H1 (cell line): Measurements from ENCODE around the gene GJE1. TPM values are rescaled to one million over a fixed set of nuclear protein-coding genes. Genes with fewer than 3 reads are reported as not detected.

ENCODE experiments used
- CTCF ChIA-PET: fragments of 300-600 bp; sonication (Branson Sonifier 250); formaldehyde crosslinking; loops from one replicate; lab custom pipeline; 2021; ENCODE audit not compliant: partially characterized antibody; lab: Charles Lee
- POLR2A ChIA-PET: fragments of 300-600 bp; sonication (Branson Sonifier 250); formaldehyde crosslinking; loops from one replicate; lab custom pipeline; 2021; ENCODE audit warnings: inconsistent platforms; ENCODE audit not compliant: partially characterized antibody; lab: Charles Lee
- DNase-seq, 2 experiments: peaks; one replicate each; pipeline versions ENCODE4 v3.0.0 to v3.0.0-alpha.2; 2010 to 2022; ENCODE audit warnings: low spot score in 2 of 2, low read depth in 1 of 2, mixed read lengths in 1 of 2
- FAIRE-seq: peaks from 2 replicates; lab custom pipeline; 2011; peaks lifted over from hg19 to GRCh38; lab: Jason Lieb, UNC
- H2AFZ ChIP-seq: 2 replicates; pipeline ENCODE4 v1.8.1; 2012; ENCODE audit warnings: low read length, inconsistent platforms
- H2AK5ac ChIP-seq: 2 replicates; pipeline ENCODE4 v1.6.1; 2013; ENCODE audit warnings: low read depth, low read length
- H2BK120ac ChIP-seq: replicated peaks from 2 replicates; pipeline ENCODE3; 2013; ENCODE audit warnings: low read depth, low read length, inconsistent platforms
- H2BK12ac ChIP-seq: 2 replicates; pipeline ENCODE4 v1.6.1; 2013; ENCODE audit warnings: low read depth, low read length
- H2BK15ac ChIP-seq: 2 replicates; pipeline ENCODE4 v1.6.1; 2013; ENCODE audit warnings: low read length
- H2BK20ac ChIP-seq: 2 replicates; pipeline ENCODE4 v1.6.1; 2013; ENCODE audit warnings: low read length
- H2BK5ac ChIP-seq: 2 replicates; pipeline ENCODE4 v1.6.1; 2013; ENCODE audit warnings: low read depth, low read length
- H3K14ac ChIP-seq: 2 replicates; pipeline ENCODE4 v1.6.1; 2013; ENCODE audit warnings: inconsistent platforms; ENCODE audit not compliant: insufficient read length
- H3K18ac ChIP-seq: 2 replicates; pipeline ENCODE4 v1.6.1; 2013; ENCODE audit warnings: low read length; ENCODE audit errors: extremely low read depth
- H3K23ac ChIP-seq: 2 replicates; pipeline ENCODE4 v1.6.1; 2013; ENCODE audit warnings: inconsistent platforms; ENCODE audit not compliant: insufficient read length
- H3K23me2 ChIP-seq: 2 replicates; pipeline ENCODE4 v1.6.1; 2013; ENCODE audit warnings: low read depth, low read length
- H3K27ac ChIP-seq: 2 replicates; pipeline ENCODE4 v1.6.1; 2011; ENCODE audit warnings: low read depth, low read length, inconsistent platforms
- H3K27me3 ChIP-seq, 4 experiments: replicated peaks in 1 of 4; 1 replicate in 1 of 4; 2 replicates in 3 of 4; pipeline versions ENCODE4 v1.6.1 to v1.8.1; 2011 to 2013; ENCODE audit warnings: low read length in 3 of 4, mild to moderate bottlenecking in 3 of 4, inconsistent platforms in 2 of 4, mixed read lengths in 2 of 4, moderate library complexity in 1 of 4; ENCODE audit not compliant: control insufficient read depth in 3 of 4, insufficient read depth in 3 of 4; ENCODE audit errors: extremely low read depth in 1 of 4
- H3K36me3 ChIP-seq, 4 experiments: 2 replicates each; pipeline versions ENCODE4 v1.6.1 to v1.8.1; 2011 to 2013; ENCODE audit warnings: mild to moderate bottlenecking in 4 of 4, low read length in 3 of 4, moderate library complexity in 2 of 4, control low read depth in 1 of 4, inconsistent platforms in 1 of 4; ENCODE audit not compliant: insufficient read depth in 4 of 4, control insufficient read depth in 2 of 4
- H3K4ac ChIP-seq: replicated peaks from 2 replicates; pipeline ENCODE3; 2013; ENCODE audit warnings: low read length, low read depth, mixed read lengths, inconsistent platforms; ENCODE audit not compliant: insufficient read length
- H3K4me1 ChIP-seq, 4 experiments: replicated peaks in 1 of 4; 1 replicate in 1 of 4; 2 replicates in 3 of 4; pipeline versions ENCODE4 v1.6.1 to v1.8.1; 2011 to 2013; ENCODE audit warnings: low read length in 3 of 4, inconsistent platforms in 2 of 4, mixed read lengths in 1 of 4; ENCODE audit not compliant: insufficient read depth in 4 of 4, control insufficient read depth in 3 of 4
- H3K4me2 ChIP-seq, 2 experiments: 2 replicates each; pipeline versions ENCODE4 v1.6.1 to v1.8.1; 2011 to 2013; ENCODE audit warnings: low read depth in 2 of 2, low read length in 2 of 2, control low read depth in 1 of 2, inconsistent platforms in 1 of 2, mild to moderate bottlenecking in 1 of 2; ENCODE audit not compliant: insufficient read depth in 1 of 2
- H3K4me3 ChIP-seq, 4 experiments: fragments of 200-600, 300-600 bp in 1 of 4; sonication (generic), shearing (Covaris generic), sonication (Bioruptor Twin) in 1 of 4; 2 replicates each; pipeline versions ENCODE4 v1.5.1 to v1.8.1; 2011 to 2016; ENCODE audit warnings: low read length in 4 of 4, low read depth in 3 of 4, control low read depth in 2 of 4, inconsistent platforms in 2 of 4, mild to moderate bottlenecking in 2 of 4, mixed read lengths in 1 of 4, moderate library complexity in 1 of 4; ENCODE audit not compliant: insufficient read depth in 2 of 4; ENCODE audit errors: extremely low read depth in 1 of 4
- H3K56ac ChIP-seq: replicated peaks from 2 replicates; pipeline ENCODE3; 2013; ENCODE audit warnings: low read depth, mild to moderate bottlenecking, mixed read lengths, low read length, inconsistent platforms; ENCODE audit not compliant: insufficient read length
- H3K79me1 ChIP-seq: 2 replicates; pipeline ENCODE4 v1.6.1; 2013; ENCODE audit warnings: low read depth, low read length, control low read depth
- H3K79me2 ChIP-seq, 2 experiments: 2 replicates each; pipeline versions ENCODE4 v1.6.1 to v1.8.1; 2012 to 2013; ENCODE audit warnings: low read length in 2 of 2, mild to moderate bottlenecking in 2 of 2, inconsistent platforms in 1 of 2; ENCODE audit not compliant: insufficient read depth in 2 of 2, control insufficient read depth in 1 of 2
- H3K9ac ChIP-seq, 4 experiments: replicated peaks in 1 of 4; 1 replicate in 1 of 4; 2 replicates in 3 of 4; pipeline versions ENCODE4 v1.6.1 to v1.8.1; 2011 to 2013; ENCODE audit warnings: low read depth in 3 of 4, low read length in 3 of 4, control low read depth in 2 of 4, mild to moderate bottlenecking in 2 of 4, moderate library complexity in 2 of 4, inconsistent platforms in 1 of 4; ENCODE audit errors: extremely low read depth in 1 of 4
- H3K9me3 ChIP-seq, 2 experiments: 2 replicates each; pipeline versions ENCODE4 v1.6.1 to v1.8.1; 2012 to 2013; ENCODE audit warnings: mild to moderate bottlenecking in 2 of 2, moderate library complexity in 2 of 2, control low read depth in 1 of 2, inconsistent platforms in 1 of 2, low read depth in 1 of 2, low read length in 1 of 2, mixed read lengths in 1 of 2; ENCODE audit not compliant: insufficient read depth in 2 of 2
- H4K20me1 ChIP-seq, 2 experiments: replicated peaks in 1 of 2; 2 replicates each; pipeline versions ENCODE3 to v1.8.1; 2011 to 2013; ENCODE audit warnings: inconsistent platforms in 2 of 2, low read length in 2 of 2, mild to moderate bottlenecking in 1 of 2; ENCODE audit not compliant: insufficient read depth in 2 of 2, control insufficient read depth in 1 of 2
- H4K5ac ChIP-seq: 2 replicates; pipeline ENCODE4 v1.6.1; 2013; ENCODE audit warnings: low read length, low read depth, mixed read lengths, inconsistent platforms; ENCODE audit not compliant: insufficient read length
- H4K8ac ChIP-seq: 2 replicates; pipeline ENCODE4 v1.8.0; 2013; ENCODE audit warnings: mild to moderate bottlenecking, moderate library complexity, low read length, inconsistent platforms; ENCODE audit not compliant: insufficient read depth; ENCODE audit errors: extremely low read depth
- H4K91ac ChIP-seq: replicated peaks from 2 replicates; pipeline ENCODE3; 2013; ENCODE audit warnings: low read length, mixed read lengths, inconsistent platforms; ENCODE audit not compliant: insufficient read length
- CREB1 ChIP-seq: IDR thresholded peaks from 2 replicates; pipeline ENCODE4 v1.6.1; 2012; ENCODE audit warnings: inconsistent platforms
- EP300 ChIP-seq, 2 experiments: IDR thresholded peaks; 1 replicate in 1 of 2; 2 replicates in 1 of 2; pipeline ENCODE4 v1.6.1; 2011 to 2012; ENCODE audit warnings: low read depth in 2 of 2, low read length in 2 of 2, mild to moderate bottlenecking in 2 of 2, borderline replicate concordance in 1 of 2, inconsistent platforms in 1 of 2, moderate library complexity in 1 of 2
- JUN ChIP-seq: IDR thresholded peaks from 2 replicates; pipeline ENCODE4 v1.6.1; 2011; ENCODE audit warnings: low read depth, mild to moderate bottlenecking, improper control_type of control experiment, low read length
- KDM1A ChIP-seq: fragments of 200-600, 300-600 bp; sonication (generic); IDR thresholded peaks from 2 replicates; pipeline ENCODE4 v1.7.1; 2016; ENCODE audit warnings: mild to moderate bottlenecking, low read length, borderline replicate concordance
- KDM4A ChIP-seq: IDR thresholded peaks from one replicate; pipeline ENCODE4 v1.7.1; 2012; ENCODE audit warnings: low read depth, mild to moderate bottlenecking, moderate library complexity, low read length, inconsistent platforms; ENCODE audit not compliant: severe bottlenecking
- KDM5A ChIP-seq: fragments of 200-600 bp; IDR thresholded peaks from 2 replicates; pipeline ENCODE4 v1.7.1; 2012; ENCODE audit warnings: mild to moderate bottlenecking, low read length, inconsistent platforms, mixed read lengths
- NRF1 ChIP-seq: IDR thresholded peaks from 2 replicates; pipeline ENCODE4 v1.6.1; 2011; ENCODE audit warnings: mild to moderate bottlenecking, low read depth, low read length, improper control_type of control experiment
- RAD21 ChIP-seq, 2 experiments: IDR thresholded peaks in 1 of 2; conservative IDR thresholded peaks in 1 of 2; 2 replicates each; pipeline ENCODE4 v1.6.1; 2011; ENCODE audit warnings: low read depth in 2 of 2, low read length in 2 of 2, improper control_type of control experiment in 1 of 2, inconsistent platforms in 1 of 2, mild to moderate bottlenecking in 1 of 2, moderate library complexity in 1 of 2
- TAF7 ChIP-seq: optimal IDR thresholded peaks from 2 replicates; pipeline ENCODE3; 2011; ENCODE audit warnings: low read depth, mild to moderate bottlenecking, inconsistent platforms, low read length, moderate library complexity, borderline replicate concordance
- ZNF274 ChIP-seq: IDR thresholded peaks from 2 replicates; pipeline ENCODE4 v1.7.0; 2012; ENCODE audit warnings: low read length, borderline replicate concordance; ENCODE audit errors: extremely low read depth
- WGBS, 2 experiments: shearing (Covaris generic) in 1 of 2; methylation state at CpG; one replicate each; pipeline versions ENCODE4 v1.1.6 to v1.1.7; 2013 to 2015; ENCODE audit warnings: low lambda C conversion rate in 2 of 2, mixed read lengths in 2 of 2, inconsistent platforms in 1 of 2, low coverage in 1 of 2, missing lambda C conversion rate in 1 of 2; ENCODE audit not compliant: insufficient replicate concordance in 2 of 2, insufficient coverage in 1 of 2, insufficient read length in 1 of 2; ENCODE audit errors: extremely low coverage in 1 of 2, missing lambda C conversion rate in 1 of 2; 5-methylcytosine and 5-hydroxymethylcytosine counted together
- polyA plus RNA-seq, 7 experiments: library from polyadenylated mRNA; depleted of rRNA in 3 of 7; stranded (reverse) in 5 of 7; unstranded in 2 of 7; fragments of >200 nt in 5 of 7; fragments of 200-250 nt in 2 of 7; gene quantifications; 1 replicate in 5 of 7; 2 replicates in 1 of 7; 4 replicates in 1 of 7; pipeline versions ENCODE4 v1.2.1 to v1.2.3, GENCODE V29; 2011 to 2013; ENCODE audit warnings: missing spikeins in 2 of 7, mixed read lengths in 2 of 7
- total RNA-seq: library from RNA; stranded (reverse); fragmentation: NEBNext Ultra II Directional; extraction: Animal tissue kit (Norgen Biotek cat#: 25700); gene quantifications from 2 replicates; pipeline ENCODE4 v1.2.1, GENCODE V29; 2021
- TF ChIP-seq, protein P1 (sequence below): IDR thresholded peaks from 2 replicates; pipeline ENCODE4 v1.6.1; 2012; ENCODE audit warnings: low read length, inconsistent platforms

GJE1 gene
- total and polyA plus RNA-seq, 2 of the 8 experiments (the other 6 are each of a cell fraction or from before 2014, with no cell fraction given): not detected

DNA sequence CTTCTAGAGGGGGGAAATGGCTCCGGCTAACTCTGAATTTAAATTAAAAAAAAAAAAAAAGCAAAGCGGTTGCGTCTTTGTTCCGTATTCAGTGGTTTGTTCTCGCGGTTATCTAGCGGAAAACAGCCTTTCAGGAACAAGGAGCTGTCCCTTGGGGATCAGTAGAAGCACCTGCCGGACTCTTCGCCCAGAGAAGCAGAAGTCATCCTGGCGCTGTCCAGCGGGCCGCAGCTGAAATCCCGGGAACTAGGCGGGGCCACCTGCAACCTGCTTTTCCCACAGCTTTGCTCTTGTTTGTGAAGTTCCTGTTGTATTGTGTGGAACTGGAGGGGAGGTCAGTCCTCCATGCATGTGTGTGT, 43.9 kb upstream of the GJE1 start:
- FAIRE-seq: no peak
- ChIA-PET POLR2A (interaction anchor here (0.6 to 0.9 kb wide), 3 partner anchors 36 to 102 kb away, joined by 3 to 7 read pairs (median 3); no protein-coding TSS in a partner anchor), CTCF (interaction anchor here (0.6 to 0.9 kb wide), 4 partner anchors 12 to 222 kb away, joined by 3 to 5 read pairs (median 4); no protein-coding TSS in a partner anchor)
- no peak overlapping the region for H3K56ac ChIP-seq
- peaks cover 0 to 8% (median 6%) of the 10 kb centered on the region in 4 experiments; a peak in 4 of 7 replicates for H3K27me3 ChIP-seq
- no peak overlapping the region for H3K4ac ChIP-seq
- no peaks in the 10 kb centered on the region for H3K79me2 ChIP-seq
- peaks cover 8% of the 10 kb centered on the region for H3K23me2 ChIP-seq
- H4K5ac ChIP-seq: no peak overlapping the region
- peak overlapping the region in 3 of 4 experiments; percentile 44 to 52 (median 47); a peak in 7 of 8 replicates for H3K4me3 ChIP-seq
- 39% methylated on average over 14 of the region's 14 CpGs; no CpG with 5 or more reads in 1 of the 2 experiments for WGBS, 2 experiments
- no peak overlapping the region for H3K18ac ChIP-seq
- H3K9ac ChIP-seq: no peak overlapping the region
- no peak overlapping the region for H2BK120ac ChIP-seq
- H2AK5ac ChIP-seq: no peak overlapping the region
- H3K4me2 ChIP-seq: peak overlapping the region; percentile 69 to 95
- H4K8ac ChIP-seq: no peak overlapping the region
- H3K79me1 ChIP-seq: no peaks in the 10 kb centered on the region
- DNase-seq: peak in 1 of 2 experiments; percentile 58
- no peak overlapping the region for H2BK12ac ChIP-seq
- no peak overlapping the region for H2BK20ac ChIP-seq
- no peak overlapping the region for H3K14ac ChIP-seq
- no peak overlapping the region for H3K23ac ChIP-seq
- H4K91ac ChIP-seq: no peak overlapping the region
- no peak overlapping the region for H2BK5ac ChIP-seq
- H3K9me3 ChIP-seq: no peaks in the 10 kb centered on the region
- no peak overlapping the region for H2BK15ac ChIP-seq
- no peak overlapping the region for H2AFZ ChIP-seq
- H3K36me3 ChIP-seq: no peaks in the 10 kb centered on the region
- H3K4me1 ChIP-seq: no peaks in the 10 kb centered on the region
- H3K27ac ChIP-seq: no peak overlapping the region
- H4K20me1 ChIP-seq: peaks cover 0 to 1% of the 10 kb centered on the region in 2 experiments
- peak; percentile 89 for TF ChIP-seq TAF7
- TF ChIP-seq NRF1: no peak
- no peak for TF ChIP-seq CREB1
- TF ChIP-seq EP300 (IDR thresholded peaks at IDR 0.05; ENCODE audit: borderline replicate concordance in 1 of 2, low read depth in 2 of 2, low read length in 2 of 2): no peak
- no peak for TF ChIP-seq KDM1A
- TF ChIP-seq RAD21 (IDR thresholded peaks at IDR 0.05 in 1 of 2, conservative IDR thresholded peaks at IDR 0.05 in 1 of 2; ENCODE audit: low read depth in 2 of 2, low read length in 2 of 2): peak in 1 of 2 experiments; percentile 13; a peak in 1 of 4 replicates
- no peak for TF ChIP-seq KDM4A
- no peak for TF ChIP-seq KDM5A
- TF ChIP-seq, protein P1, sequence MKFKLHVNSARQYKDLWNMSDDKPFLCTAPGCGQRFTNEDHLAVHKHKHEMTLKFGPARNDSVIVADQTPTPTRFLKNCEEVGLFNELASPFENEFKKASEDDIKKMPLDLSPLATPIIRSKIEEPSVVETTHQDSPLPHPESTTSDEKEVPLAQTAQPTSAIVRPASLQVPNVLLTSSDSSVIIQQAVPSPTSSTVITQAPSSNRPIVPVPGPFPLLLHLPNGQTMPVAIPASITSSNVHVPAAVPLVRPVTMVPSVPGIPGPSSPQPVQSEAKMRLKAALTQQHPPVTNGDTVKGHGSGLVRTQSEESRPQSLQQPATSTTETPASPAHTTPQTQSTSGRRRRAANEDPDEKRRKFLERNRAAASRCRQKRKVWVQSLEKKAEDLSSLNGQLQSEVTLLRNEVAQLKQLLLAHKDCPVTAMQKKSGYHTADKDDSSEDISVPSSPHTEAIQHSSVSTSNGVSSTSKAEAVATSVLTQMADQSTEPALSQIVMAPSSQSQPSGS: no peak
- TF ChIP-seq JUN: no peak
- no peak for TF ChIP-seq ZNF274
